Measurements from ENCODE around the gene KCNJ14.

KCNJ14 gene

DNA sequence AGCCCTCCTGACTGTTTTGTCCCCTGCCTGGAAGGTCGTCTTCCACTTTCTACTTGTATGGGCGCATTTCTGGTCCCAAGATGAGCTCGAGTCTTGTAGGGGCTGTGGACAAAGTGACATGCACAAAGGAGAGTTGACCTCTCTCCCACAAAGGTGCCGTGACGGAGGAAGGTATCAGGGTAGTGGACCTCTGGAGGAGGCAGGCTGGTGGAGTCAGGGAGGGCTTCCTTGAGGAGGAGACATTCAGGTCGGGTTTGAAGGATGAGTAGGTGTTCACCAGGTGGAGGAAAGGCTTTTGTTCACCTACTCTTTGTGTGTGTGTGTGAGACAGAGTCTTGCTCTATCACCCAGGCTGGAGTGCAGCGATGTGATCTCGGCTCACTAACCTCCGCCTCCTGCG, 15.5 kb downstream of the KCNJ14 start:
- Histone ChIP-seq H3K9me2 (replicated peaks; ENCODE audit: insufficient read depth, low read length) (no peaks in the 10 kb centered on the region), H3K27me3 (replicated peaks; ENCODE audit: insufficient read depth, low read length) (no peaks in the 10 kb centered on the region), H3K27ac (ENCODE audit: low read length) (no peak overlapping the region), H3K9ac (ENCODE audit: low read length) (no peak overlapping the region), H2AFZ (ENCODE audit: low read length) (no peak overlapping the region), H3K4me2 (ENCODE audit: low read depth, low read length) (no peak overlapping the region), H3K4me1 (ENCODE audit: low read length) (no peaks in the 10 kb centered on the region), H3K9me3 (replicated peaks; ENCODE audit: insufficient read depth, low read length) (no peaks in the 10 kb centered on the region), H3K79me2 (ENCODE audit: low read length) (peaks cover 19% of the 10 kb centered on the region), H3F3A (ENCODE audit: insufficient read depth, low read length) (no peaks in the 10 kb centered on the region), H3K4me3 (ENCODE audit: low read length) (no peak overlapping the region), H4K20me1 (ENCODE audit: insufficient read depth, low read length) (no peaks in the 10 kb centered on the region), H3K36me3 (replicated peaks; ENCODE audit: insufficient read depth, low read length) (no peaks in the 10 kb centered on the region)
- DNase-seq, result no peak
- TF ChIP-seq, protein P1, sequence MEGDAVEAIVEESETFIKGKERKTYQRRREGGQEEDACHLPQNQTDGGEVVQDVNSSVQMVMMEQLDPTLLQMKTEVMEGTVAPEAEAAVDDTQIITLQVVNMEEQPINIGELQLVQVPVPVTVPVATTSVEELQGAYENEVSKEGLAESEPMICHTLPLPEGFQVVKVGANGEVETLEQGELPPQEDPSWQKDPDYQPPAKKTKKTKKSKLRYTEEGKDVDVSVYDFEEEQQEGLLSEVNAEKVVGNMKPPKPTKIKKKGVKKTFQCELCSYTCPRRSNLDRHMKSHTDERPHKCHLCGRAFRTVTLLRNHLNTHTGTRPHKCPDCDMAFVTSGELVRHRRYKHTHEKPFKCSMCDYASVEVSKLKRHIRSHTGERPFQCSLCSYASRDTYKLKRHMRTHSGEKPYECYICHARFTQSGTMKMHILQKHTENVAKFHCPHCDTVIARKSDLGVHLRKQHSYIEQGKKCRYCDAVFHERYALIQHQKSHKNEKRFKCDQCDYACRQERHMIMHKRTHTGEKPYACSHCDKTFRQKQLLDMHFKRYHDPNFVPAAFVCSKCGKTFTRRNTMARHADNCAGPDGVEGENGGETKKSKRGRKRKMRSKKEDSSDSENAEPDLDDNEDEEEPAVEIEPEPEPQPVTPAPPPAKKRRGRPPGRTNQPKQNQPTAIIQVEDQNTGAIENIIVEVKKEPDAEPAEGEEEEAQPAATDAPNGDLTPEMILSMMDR (IDR thresholded peaks at IDR 0.05; ENCODE audit: low read length), result no peak
- TF ChIP-seq EZH2phosphoT487 (IDR thresholded peaks at IDR 0.05; ENCODE audit: low read length) (no peak), EZH2 (optimal IDR thresholded peaks at IDR 0.05; ENCODE audit: low read depth, low read length) (no peak)

DNA sequence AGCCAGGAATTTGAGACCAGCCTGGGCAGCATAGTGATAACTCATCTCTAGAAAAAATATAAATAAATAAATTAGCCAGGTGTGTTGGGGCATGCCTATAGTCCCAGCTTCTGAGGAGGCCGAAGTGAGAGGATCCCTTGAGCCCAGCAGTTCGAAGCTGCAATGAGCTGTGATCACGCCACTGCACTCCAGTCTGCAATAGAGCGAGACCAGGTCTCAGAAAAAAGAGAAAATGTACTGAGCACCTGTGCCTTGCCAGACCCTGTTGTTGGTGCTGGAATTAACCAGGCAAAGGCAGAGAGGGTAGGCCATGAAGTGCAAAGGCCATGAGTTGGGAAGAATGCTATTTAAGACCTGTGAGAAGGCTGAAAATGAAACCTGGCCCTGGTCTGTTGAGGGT, 16.5 kb downstream of the KCNJ14 start:
- no peak overlapping the region for H3K4me2 ChIP-seq (ENCODE audit: low read depth, low read length)
- no peaks in the 10 kb centered on the region for H3F3A ChIP-seq (ENCODE audit: insufficient read depth, low read length)
- H2AFZ ChIP-seq (ENCODE audit: low read length), result no peak overlapping the region
- peaks cover 19% of the 10 kb centered on the region for H3K79me2 ChIP-seq (ENCODE audit: low read length)
- no peaks in the 10 kb centered on the region for H3K4me1 ChIP-seq (ENCODE audit: low read length)
- H4K20me1 ChIP-seq (ENCODE audit: insufficient read depth, low read length), result no peaks in the 10 kb centered on the region
- TF ChIP-seq, protein P1 (IDR thresholded peaks at IDR 0.05; ENCODE audit: low read length), result no peak
- no peak for TF ChIP-seq EZH2phosphoT487 (IDR thresholded peaks at IDR 0.05; ENCODE audit: low read length)
- no peak for TF ChIP-seq EZH2 (optimal IDR thresholded peaks at IDR 0.05; ENCODE audit: low read depth, low read length)
- no peaks in the 10 kb centered on the region for H3K27me3 ChIP-seq (replicated peaks; ENCODE audit: insufficient read depth, low read length)
- H3K27ac ChIP-seq (ENCODE audit: low read length), result no peak overlapping the region
- no peaks in the 10 kb centered on the region for H3K9me2 ChIP-seq (replicated peaks; ENCODE audit: insufficient read depth, low read length)
- H3K4me3 ChIP-seq (ENCODE audit: low read length), result no peak overlapping the region
- no peaks in the 10 kb centered on the region for H3K9me3 ChIP-seq (replicated peaks; ENCODE audit: insufficient read depth, low read length)
- H3K9ac ChIP-seq (ENCODE audit: low read length), result no peak overlapping the region
- no peak for DNase-seq
- no peaks in the 10 kb centered on the region for H3K36me3 ChIP-seq (replicated peaks; ENCODE audit: insufficient read depth, low read length)

DNA sequence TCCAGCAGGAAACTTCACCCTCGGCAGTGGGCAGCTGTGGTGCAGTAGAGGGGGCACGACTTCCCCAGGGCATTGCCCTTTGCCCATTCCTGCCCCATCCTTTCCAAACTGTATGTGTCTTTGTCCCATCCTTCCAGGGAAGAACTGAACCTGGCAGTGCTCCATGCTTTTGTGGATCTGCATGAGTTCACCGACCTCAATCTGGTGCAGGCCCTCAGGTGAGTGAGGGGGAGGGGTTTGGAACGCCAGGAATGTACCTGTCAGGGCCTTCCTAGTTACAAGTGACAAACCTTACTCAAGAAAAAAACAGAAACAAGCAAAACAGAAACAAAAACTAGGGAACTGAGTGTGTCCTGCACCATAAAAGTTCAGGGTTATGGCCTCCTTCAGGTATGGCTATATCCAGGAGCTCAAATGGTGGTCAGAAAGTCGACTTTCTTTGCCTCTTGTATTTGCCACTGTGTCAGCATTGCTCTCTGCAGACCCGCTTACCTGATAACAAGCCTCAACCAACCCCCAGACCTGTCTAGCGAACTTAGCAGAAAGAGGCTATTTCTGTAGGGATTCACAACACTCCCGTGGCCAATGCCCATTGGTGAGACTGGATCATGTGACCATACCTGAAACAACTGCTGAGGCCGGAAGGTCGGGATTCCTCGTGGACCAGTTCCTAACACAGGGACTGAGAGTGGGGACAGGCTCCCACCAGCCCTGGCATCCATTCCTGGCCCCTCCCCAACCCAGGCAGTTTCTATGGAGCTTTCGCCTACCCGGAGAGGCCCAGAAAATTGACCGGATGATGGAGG, 18.0 kb downstream of the KCNJ14 start:
- Histone ChIP-seq H3K9me2 (replicated peaks; ENCODE audit: insufficient read depth, low read length) (no peaks in the 10 kb centered on the region), H2AFZ (ENCODE audit: low read length) (no peak overlapping the region), H3K79me2 (ENCODE audit: low read length) (peaks cover 19% of the 10 kb centered on the region), H3K27me3 (replicated peaks; ENCODE audit: insufficient read depth, low read length) (no peaks in the 10 kb centered on the region), H3K4me3 (ENCODE audit: low read length) (no peak overlapping the region), H3K9ac (ENCODE audit: low read length) (no peak overlapping the region), H3K4me2 (ENCODE audit: low read depth, low read length) (no peak overlapping the region), H4K20me1 (ENCODE audit: insufficient read depth, low read length) (no peaks in the 10 kb centered on the region), H3K4me1 (ENCODE audit: low read length) (no peaks in the 10 kb centered on the region), H3K27ac (ENCODE audit: low read length) (no peak overlapping the region), H3K9me3 (replicated peaks; ENCODE audit: insufficient read depth, low read length) (no peaks in the 10 kb centered on the region), H3K36me3 (replicated peaks; ENCODE audit: insufficient read depth, low read length) (no peaks in the 10 kb centered on the region), H3F3A (ENCODE audit: insufficient read depth, low read length) (no peaks in the 10 kb centered on the region)
- TF ChIP-seq EZH2 (optimal IDR thresholded peaks at IDR 0.05; ENCODE audit: low read depth, low read length), result no peak
- DNase-seq, result no peak

DNA sequence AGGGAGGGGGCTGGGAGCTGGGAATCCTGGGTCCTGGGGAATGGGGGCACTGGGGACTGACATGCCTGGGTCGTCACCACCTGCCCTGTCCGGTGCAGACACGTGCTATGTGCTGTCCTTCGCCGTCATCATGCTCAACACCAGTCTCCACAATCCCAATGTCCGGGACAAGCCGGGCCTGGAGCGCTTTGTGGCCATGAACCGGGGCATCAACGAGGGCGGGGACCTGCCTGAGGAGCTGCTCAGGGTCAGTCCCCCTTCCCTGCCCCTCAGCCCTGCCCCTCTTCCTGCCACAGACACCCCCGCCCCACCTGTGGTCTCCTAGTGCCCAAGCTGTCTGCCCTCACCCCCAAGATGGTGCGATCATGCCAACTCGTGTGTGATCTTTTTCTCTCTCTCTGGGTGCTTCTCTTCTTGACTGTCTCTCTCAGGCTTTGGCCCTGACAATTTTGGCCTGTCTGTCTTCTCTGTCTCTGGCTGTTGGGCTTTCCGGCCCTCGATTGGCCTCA, 18.8 kb downstream of the KCNJ14 start:
- no peak overlapping the region for H3K4me3 ChIP-seq (ENCODE audit: low read length)
- H2AFZ ChIP-seq (ENCODE audit: low read length), result no peak overlapping the region
- no peaks in the 10 kb centered on the region for H3F3A ChIP-seq (ENCODE audit: insufficient read depth, low read length)
- no peak overlapping the region for H3K4me2 ChIP-seq (ENCODE audit: low read depth, low read length)
- H3K27me3 ChIP-seq (replicated peaks; ENCODE audit: insufficient read depth, low read length), result no peaks in the 10 kb centered on the region
- no peaks in the 10 kb centered on the region for H4K20me1 ChIP-seq (ENCODE audit: insufficient read depth, low read length)
- no peaks in the 10 kb centered on the region for H3K9me3 ChIP-seq (replicated peaks; ENCODE audit: insufficient read depth, low read length)
- TF ChIP-seq EZH2phosphoT487 (IDR thresholded peaks at IDR 0.05; ENCODE audit: low read length) (no peak), EZH2 (optimal IDR thresholded peaks at IDR 0.05; ENCODE audit: low read depth, low read length) (no peak)
- TF ChIP-seq, protein P1 (IDR thresholded peaks at IDR 0.05; ENCODE audit: low read length), result no peak
- H3K9ac ChIP-seq (ENCODE audit: low read length), result no peak overlapping the region
- no peak overlapping the region for H3K27ac ChIP-seq (ENCODE audit: low read length)
- peaks cover 19% of the 10 kb centered on the region for H3K79me2 ChIP-seq (ENCODE audit: low read length)
- DNase-seq, result no peak
- H3K4me1 ChIP-seq (ENCODE audit: low read length), result no peaks in the 10 kb centered on the region
- H3K9me2 ChIP-seq (replicated peaks; ENCODE audit: insufficient read depth, low read length), result no peaks in the 10 kb centered on the region
- no peaks in the 10 kb centered on the region for H3K36me3 ChIP-seq (replicated peaks; ENCODE audit: insufficient read depth, low read length)
